ENCODE measurements around the gene TM4SF4. TPM values are rescaled to one million over a fixed set of nuclear protein-coding genes. Genes with fewer than 3 reads are reported as not detected.

Gene TM4SF4
- total RNA-seq, 6 experiments from 2014 or later = 210 to 473 (median 316) TPM

DNA sequence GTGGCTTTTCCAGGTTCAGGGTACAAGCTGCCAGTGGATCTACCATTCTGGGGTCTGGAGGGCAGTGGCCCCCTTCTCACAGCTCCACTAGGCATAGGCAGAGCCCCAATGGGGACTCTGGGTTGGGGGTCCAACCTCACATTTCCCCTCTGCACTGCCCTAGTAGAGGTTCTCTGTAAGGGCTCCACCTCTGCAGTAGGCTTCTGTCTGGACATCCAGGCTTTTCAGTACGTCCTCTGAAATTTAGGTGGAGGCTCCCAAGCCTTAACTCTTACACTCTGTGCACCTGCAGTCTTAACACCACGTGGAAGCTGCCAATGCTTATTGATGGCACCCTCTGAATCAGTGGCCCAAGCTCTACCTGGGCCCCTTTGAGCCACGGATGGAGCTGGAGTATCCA, 22.5 kb upstream of the TM4SF4 start:
- Histone ChIP-seq H3K27ac (no peak overlapping the region), H3K36me3 (no peaks in the 10 kb centered on the region), H3K27me3 (no peaks in the 10 kb centered on the region), H3K9me3 (peaks cover 0 to 4% (median 0%) of the 10 kb centered on the region in 4 donors), H3K4me3 (no peak overlapping the region), H3K4me1 (no peaks in the 10 kb centered on the region)
- no peak for TF ChIP-seq POLR2A (IDR thresholded peaks at IDR 0.05)
- TF ChIP-seq CTCF (IDR thresholded peaks at IDR 0.05) = no peak
- ATAC-seq (no peak), DNase-seq (no peak)
- intact Hi-C loops (cut with DNase I) = no loop called here
- 70% methylated on average over 2 of the region's 3 CpGs for WGBS (ENCODE audit: insufficient coverage, low coverage, low lambda C conversion rate, missing lambda C conversion rate)

DNA sequence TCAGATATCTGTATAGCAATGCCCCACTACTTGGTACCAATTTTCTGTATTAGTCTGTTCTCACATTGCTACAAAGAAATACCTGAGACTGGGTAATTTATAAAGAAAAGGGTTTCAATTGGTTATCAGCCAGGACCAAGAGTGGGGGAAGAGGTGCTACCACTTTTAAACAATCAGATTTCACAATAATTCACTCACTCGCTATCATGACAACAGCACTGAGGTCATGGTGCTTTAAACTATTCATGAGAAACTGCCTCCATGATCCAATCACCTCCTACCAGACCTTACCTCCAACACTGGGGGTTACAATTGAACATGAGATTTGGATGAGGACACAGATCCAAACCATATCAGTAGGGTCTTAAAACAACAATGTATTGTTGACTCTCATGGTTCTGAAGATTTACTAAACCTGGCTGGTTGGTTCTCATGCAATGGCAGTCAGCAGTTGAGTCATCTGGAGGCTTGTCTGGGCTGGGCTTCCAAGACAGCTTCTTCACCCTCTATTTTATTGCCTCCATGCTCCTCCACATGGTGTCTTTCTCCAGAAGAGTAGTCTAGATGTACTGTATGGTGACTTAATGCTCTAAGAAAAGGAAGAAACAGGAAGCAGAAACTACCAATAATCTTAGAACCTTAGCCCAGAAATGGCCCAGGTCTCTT, 21.2 kb upstream of the TM4SF4 start:
- Histone ChIP-seq H3K27ac (no peak overlapping the region), H3K4me3 (no peak overlapping the region), H3K9me3 (peaks cover 0 to 4% (median 0%) of the 10 kb centered on the region in 4 donors), H3K27me3 (no peaks in the 10 kb centered on the region), H3K4me1 (no peaks in the 10 kb centered on the region), H3K36me3 (no peaks in the 10 kb centered on the region)
- 46% methylated on average over 1 of the region's 1 CpG for WGBS (ENCODE audit: insufficient coverage, low coverage, low lambda C conversion rate, missing lambda C conversion rate)
- no peak for DNase-seq
- intact Hi-C loops (cut with DNase I) = no loop called here
- TF ChIP-seq CTCF (IDR thresholded peaks at IDR 0.05) = no peak
- TF ChIP-seq POLR2A (IDR thresholded peaks at IDR 0.05) = no peak
- peak in 2 of 4 donors; percentile 31 to 69 for ATAC-seq

DNA sequence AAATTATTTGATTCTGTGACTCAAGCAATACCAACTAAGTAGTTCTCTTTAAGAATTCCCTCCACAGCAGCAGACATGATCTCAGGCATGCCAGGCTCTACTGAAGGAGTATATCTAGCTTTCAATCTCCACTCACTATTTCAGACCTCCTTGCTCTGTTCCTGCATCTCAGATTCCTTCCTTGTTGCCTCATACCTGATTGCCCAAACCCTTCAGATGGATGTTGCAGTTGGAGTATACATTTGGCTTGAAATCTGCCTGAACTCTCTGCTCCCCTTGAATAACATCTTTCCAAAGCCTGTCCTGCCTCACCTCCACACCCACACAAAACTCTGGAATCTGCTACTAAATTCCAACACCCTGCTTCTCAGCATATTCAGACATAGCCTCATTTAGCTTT, 19.8 kb upstream of the TM4SF4 start:
- H3K9me3 ChIP-seq = peaks cover 0 to 4% (median 0%) of the 10 kb centered on the region in 4 donors
- no peaks in the 10 kb centered on the region for H3K27me3 ChIP-seq
- intact Hi-C loops (cut with DNase I) = no loop called here
- H3K27ac ChIP-seq = no peak overlapping the region
- no peak overlapping the region for H3K4me3 ChIP-seq
- ATAC-seq (no peak), DNase-seq (no peak)
- H3K4me1 ChIP-seq = no peaks in the 10 kb centered on the region
- TF ChIP-seq POLR2A (IDR thresholded peaks at IDR 0.05) (no peak), CTCF (IDR thresholded peaks at IDR 0.05) (no peak)
- H3K36me3 ChIP-seq = no peaks in the 10 kb centered on the region

DNA sequence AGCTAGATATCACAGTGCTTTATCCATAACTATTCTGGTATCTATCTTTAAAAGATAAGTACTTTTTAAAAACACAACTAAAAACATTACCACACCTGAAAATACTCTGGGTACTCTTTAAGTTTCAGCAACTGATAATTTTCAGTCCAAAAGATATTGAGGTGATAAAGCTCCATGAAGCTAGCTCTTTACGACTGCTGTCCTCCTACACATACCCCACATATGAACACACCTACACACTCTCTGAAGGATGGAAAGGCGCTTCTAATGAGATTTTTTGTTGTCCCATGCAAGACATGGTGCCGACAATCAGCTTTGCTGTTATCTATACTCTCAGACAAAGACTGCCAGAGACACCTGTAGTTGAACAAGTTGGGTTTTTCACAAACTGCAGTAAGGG, 19.1 kb upstream of the TM4SF4 start:
- no peak overlapping the region for H3K27ac ChIP-seq
- 86% methylated on average over 3 of the region's 3 CpGs for WGBS (ENCODE audit: insufficient coverage, low coverage, low lambda C conversion rate, missing lambda C conversion rate)
- ATAC-seq = no peak
- H3K4me3 ChIP-seq = no peak overlapping the region
- TF ChIP-seq CTCF (IDR thresholded peaks at IDR 0.05) = no peak
- TF ChIP-seq POLR2A (IDR thresholded peaks at IDR 0.05) = no peak
- intact Hi-C loops (cut with DNase I) = no loop called here
- no peaks in the 10 kb centered on the region for H3K4me1 ChIP-seq
- H3K36me3 ChIP-seq = no peaks in the 10 kb centered on the region
- no peaks in the 10 kb centered on the region for H3K27me3 ChIP-seq
- peaks cover 0 to 4% (median 0%) of the 10 kb centered on the region in 4 donors for H3K9me3 ChIP-seq
- no peak for DNase-seq

DNA sequence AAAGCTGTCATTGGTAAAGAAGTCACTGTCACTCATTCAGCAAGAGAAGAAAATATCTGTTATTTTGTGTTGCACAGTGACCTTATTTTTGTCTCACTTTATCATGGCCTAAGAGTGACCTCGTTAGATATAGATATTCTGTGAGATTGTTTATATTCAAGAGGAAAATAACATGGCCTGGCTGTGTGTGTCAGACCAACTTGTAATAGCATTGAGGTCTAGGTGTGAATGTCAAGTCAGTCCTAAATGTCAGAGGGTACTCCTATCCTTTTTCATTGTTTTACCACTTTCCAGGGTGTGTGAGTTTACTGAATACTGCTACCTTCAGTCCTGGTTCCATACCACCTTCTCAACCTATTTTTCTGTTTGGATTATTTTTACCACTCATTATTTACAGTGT, 18.5 kb upstream of the TM4SF4 start:
- no peaks in the 10 kb centered on the region for H3K27me3 ChIP-seq
- 74% methylated on average over 1 of the region's 1 CpG for WGBS (ENCODE audit: insufficient coverage, low coverage, low lambda C conversion rate, missing lambda C conversion rate)
- TF ChIP-seq CTCF (IDR thresholded peaks at IDR 0.05) (no peak), POLR2A (IDR thresholded peaks at IDR 0.05) (no peak)
- no peak for ATAC-seq
- H3K4me3 ChIP-seq = no peak overlapping the region
- intact Hi-C loops (cut with DNase I) = no loop called here
- H3K36me3 ChIP-seq = no peaks in the 10 kb centered on the region
- no peak for DNase-seq
- H3K4me1 ChIP-seq = no peaks in the 10 kb centered on the region
- peaks cover 0 to 4% (median 0%) of the 10 kb centered on the region in 4 donors for H3K9me3 ChIP-seq
- no peak overlapping the region for H3K27ac ChIP-seq
